ENCODE data around the gene ASB6. TPM values are rescaled to one million over a fixed set of nuclear protein-coding genes. Genes with fewer than 3 reads are reported as not detected.
A peak's percentile ranks its signal among the peaks of the same experiment; 100 is the strongest.

The ASB6 gene, protein sequence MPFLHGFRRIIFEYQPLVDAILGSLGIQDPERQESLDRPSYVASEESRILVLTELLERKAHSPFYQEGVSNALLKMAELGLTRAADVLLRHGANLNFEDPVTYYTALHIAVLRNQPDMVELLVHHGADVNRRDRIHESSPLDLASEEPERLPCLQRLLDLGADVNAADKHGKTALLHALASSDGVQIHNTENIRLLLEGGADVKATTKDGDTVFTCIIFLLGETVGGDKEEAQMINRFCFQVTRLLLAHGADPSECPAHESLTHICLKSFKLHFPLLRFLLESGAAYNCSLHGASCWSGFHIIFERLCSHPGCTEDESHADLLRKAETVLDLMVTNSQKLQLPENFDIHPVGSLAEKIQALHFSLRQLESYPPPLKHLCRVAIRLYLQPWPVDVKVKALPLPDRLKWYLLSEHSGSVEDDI
- total RNA-seq, result 16.7 TPM
- long read RNA-seq, full-length matches to known transcripts, result 28 of 50 reads
- long read RNA-seq, partial matches to known transcripts, result 2 of 50 reads
- long read RNA-seq, other reads (novel, unspliced or antisense), result 20 of 50 reads

DNA sequence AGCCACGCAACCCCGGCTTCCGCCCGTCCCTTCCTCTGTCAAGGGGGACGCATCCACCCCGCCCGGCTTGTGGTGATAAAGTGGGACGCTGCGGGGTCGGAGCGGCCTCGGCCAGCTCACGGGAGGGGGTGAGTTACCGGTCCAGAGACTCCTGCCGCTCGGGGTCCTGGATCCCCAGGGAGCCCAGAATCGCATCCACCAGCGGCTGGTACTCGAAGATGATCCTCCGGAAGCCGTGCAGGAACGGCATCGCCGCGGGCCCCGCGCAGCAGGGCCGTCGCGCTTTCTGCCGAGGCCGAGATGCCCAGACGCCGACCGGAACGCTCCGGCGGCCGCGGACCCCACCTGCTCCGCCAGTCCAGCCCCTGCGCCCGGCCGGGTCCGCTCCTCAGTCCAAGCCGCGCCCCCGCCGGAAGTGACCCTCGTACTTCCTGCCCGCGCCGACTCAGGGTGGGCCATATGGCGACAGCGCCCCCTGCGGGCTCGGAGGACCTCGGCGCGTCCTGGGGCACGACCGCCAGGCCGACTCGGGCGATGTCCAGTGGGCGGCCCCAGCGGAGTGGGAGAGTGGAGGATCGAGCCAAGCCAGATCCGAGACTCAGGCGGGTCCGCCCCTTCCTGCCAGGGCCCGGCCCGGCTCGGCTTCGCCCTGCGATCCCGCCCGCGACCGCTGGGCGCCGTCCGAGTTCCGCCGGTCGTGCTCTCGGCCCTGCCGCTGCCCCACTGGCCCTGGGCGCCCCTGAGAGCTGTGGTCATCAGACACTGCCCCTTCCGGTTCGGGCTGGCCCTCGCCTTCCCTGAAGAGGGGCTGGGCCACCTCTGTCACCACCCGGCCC is at the start of gene ASB6:
TSS of gene ASB6 (minus strand) at position 402 of the 836 bp plus-strand sequence. CDS start at position 250, 152 bp downstream.
- intact Hi-C loops (cut with DNase I), result loop anchor here (10.0 kb wide), 1 partner anchor 93 kb away; no protein-coding TSS in a partner anchor
- H3K4me1 ChIP-seq, result peaks cover 19% of the 10 kb centered on the region
- ATAC-seq (peak; percentile 97), DNase-seq (peak; percentile 99)
- no peaks in the 10 kb centered on the region for H3K9me3 ChIP-seq
- H3K4me3 ChIP-seq, result peak within 1 kb of the TSS; percentile 98
- TF ChIP-seq, protein P1, sequence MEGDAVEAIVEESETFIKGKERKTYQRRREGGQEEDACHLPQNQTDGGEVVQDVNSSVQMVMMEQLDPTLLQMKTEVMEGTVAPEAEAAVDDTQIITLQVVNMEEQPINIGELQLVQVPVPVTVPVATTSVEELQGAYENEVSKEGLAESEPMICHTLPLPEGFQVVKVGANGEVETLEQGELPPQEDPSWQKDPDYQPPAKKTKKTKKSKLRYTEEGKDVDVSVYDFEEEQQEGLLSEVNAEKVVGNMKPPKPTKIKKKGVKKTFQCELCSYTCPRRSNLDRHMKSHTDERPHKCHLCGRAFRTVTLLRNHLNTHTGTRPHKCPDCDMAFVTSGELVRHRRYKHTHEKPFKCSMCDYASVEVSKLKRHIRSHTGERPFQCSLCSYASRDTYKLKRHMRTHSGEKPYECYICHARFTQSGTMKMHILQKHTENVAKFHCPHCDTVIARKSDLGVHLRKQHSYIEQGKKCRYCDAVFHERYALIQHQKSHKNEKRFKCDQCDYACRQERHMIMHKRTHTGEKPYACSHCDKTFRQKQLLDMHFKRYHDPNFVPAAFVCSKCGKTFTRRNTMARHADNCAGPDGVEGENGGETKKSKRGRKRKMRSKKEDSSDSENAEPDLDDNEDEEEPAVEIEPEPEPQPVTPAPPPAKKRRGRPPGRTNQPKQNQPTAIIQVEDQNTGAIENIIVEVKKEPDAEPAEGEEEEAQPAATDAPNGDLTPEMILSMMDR (IDR thresholded peaks at IDR 0.05), result peak; percentile 100
- peaks cover 29% of the 10 kb centered on the region for H3K36me3 ChIP-seq
- H3K27me3 ChIP-seq, result no peaks in the 10 kb centered on the region
- H3K27ac ChIP-seq, result peak within 1 kb of the TSS; percentile 85

DNA sequence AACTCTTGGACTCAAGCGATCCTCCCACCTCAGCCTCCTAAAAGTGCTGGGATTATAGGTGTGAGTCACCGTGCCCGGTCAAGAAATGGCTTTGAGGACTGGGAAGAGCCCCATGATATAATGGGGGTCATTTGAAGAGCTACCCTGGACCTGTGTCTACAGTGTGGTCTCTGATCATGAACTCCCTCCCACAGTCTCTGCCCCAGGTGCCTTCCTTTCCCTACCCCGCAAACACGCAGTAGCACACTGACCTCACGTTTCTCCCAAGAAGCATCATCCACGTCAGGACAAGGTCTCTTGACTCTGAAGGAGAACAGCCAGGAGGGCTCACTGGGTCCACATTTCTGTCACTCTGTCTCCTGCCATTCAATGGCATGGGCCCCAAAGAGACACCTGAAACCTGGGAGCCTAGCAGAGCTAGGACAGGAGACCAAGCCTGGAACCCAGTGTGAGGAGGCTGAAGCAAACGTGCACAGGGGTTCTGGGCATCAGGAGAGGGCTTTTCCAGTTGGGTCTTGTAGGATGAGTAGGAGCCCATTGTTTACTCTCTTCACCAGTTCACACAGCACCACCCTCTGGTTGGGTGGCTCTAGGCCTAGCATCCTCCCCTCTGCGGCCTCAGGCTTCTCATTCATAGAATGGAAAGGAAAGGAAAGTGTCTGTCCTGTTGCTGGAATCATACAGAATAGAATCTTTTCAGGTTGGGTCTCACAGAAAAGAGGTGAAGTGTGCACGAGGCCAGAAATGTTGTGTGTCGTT is 46.5 kb upstream of the ASB6 start:
- Histone ChIP-seq H3K9me3 (no peaks in the 10 kb centered on the region), H3K27ac (no peak overlapping the region), H3K36me3 (no peaks in the 10 kb centered on the region), H3K4me1 (no peaks in the 10 kb centered on the region), H3K4me3 (no peak overlapping the region), H3K27me3 (no peaks in the 10 kb centered on the region)
- DNase-seq (no peak), ATAC-seq (no peak)
- intact Hi-C loops (cut with DNase I), result no loop called here
- TF ChIP-seq, protein P1 (IDR thresholded peaks at IDR 0.05), result no peak

DNA sequence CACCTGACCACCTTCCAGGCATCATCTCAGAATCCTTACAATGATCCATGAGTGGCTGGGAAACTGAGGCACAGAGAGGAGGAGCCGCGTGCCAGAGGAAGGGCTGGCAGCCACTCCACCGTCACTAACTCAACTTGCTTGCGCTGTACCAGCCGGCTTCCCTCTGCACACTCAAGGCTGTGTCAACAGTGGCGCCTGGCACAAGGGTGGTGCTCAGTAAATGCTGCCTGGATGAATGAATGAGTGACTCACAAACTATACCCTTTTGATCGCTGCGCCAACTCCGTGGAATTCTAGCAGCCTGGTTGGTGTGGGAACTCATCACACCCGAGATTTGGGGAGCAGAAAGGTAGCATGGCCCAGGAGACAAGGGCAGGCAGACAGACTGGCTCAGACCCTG is 45.4 kb upstream of the ASB6 start:
- Histone ChIP-seq H3K9me3 (no peaks in the 10 kb centered on the region), H3K4me1 (no peaks in the 10 kb centered on the region), H3K27ac (no peak overlapping the region), H3K4me3 (no peak overlapping the region), H3K36me3 (no peaks in the 10 kb centered on the region), H3K27me3 (peaks cover 4% of the 10 kb centered on the region)
- no peak for ATAC-seq
- no peak for DNase-seq
- intact Hi-C loops (cut with DNase I), result no loop called here
- TF ChIP-seq, protein P1 (IDR thresholded peaks at IDR 0.05), result no peak

DNA sequence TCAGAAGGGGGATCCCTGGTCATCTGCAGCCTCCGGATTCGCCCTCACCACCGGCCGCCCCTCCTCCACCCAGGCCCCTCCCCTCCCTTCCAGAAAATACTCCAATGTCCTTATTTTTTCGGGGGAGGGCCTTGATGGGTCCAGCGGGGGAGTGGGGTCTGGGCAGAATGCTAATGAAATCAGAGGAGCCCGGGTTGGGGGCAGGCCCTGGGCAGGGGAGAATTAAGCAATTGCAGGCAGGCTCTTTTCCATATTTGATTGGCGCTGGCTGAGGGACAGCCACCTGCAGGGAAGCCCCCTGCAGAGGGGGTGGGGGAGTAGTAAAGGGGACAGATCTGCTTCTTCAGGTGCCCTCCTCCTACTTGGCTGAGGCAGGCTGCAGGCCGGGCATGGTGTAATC is 44.8 kb upstream of the ASB6 start:
- H3K4me1 ChIP-seq, result no peaks in the 10 kb centered on the region
- TF ChIP-seq, protein P1 (IDR thresholded peaks at IDR 0.05), result no peak
- DNase-seq (no peak), ATAC-seq (no peak)
- intact Hi-C loops (cut with DNase I), result no loop called here
- H3K27me3 ChIP-seq, result peaks cover 4% of the 10 kb centered on the region
- H3K36me3 ChIP-seq, result no peaks in the 10 kb centered on the region
- no peaks in the 10 kb centered on the region for H3K9me3 ChIP-seq
- H3K4me3 ChIP-seq, result no peak overlapping the region
- H3K27ac ChIP-seq, result no peak overlapping the region

DNA sequence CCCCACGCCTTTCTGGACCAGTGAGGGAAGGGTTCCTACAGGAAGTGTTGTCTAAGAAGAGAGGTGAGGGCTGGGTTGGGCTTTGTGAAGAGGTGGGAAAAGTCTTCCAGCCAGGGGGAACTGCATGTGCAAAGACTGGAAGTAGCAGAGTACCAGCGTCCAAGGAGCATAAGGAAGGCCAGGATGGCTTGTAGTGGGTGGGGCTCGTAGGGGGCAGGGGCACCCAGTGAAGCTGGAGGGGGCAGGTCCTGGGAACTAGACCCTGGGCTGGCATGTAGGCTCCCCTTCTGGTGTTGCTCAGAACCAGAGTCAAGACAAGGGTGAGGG is 43.9 kb upstream of the ASB6 start:
- H3K27me3 ChIP-seq, result peaks cover 4% of the 10 kb centered on the region

More for the DNA sequence above, 43.9 kb upstream of the ASB6 start:
- intact Hi-C loops (cut with DNase I), result no loop called here
- Histone ChIP-seq H3K4me3 (no peak overlapping the region), H3K9me3 (no peaks in the 10 kb centered on the region), H3K27ac (no peak overlapping the region), H3K36me3 (no peaks in the 10 kb centered on the region), H3K4me1 (no peaks in the 10 kb centered on the region)
- no peak for DNase-seq
- TF ChIP-seq, protein P1 (IDR thresholded peaks at IDR 0.05), result no peak
- ATAC-seq, result no peak
